Heart left ventricle (tissue), 16 donors: ENCODE results near the gene SERPINA5. TPM values are rescaled to one million over a fixed set of nuclear protein-coding genes. Genes with fewer than 3 reads are reported as not detected.

ENCODE experiments used
- ATAC-seq, 4 donors: fragments of 200-7000 bp; cut with Tn5 transposase; one replicate each; pipeline ENCODE4 v1.9.1; 2020 to 2022; ENCODE audit warnings: moderate library complexity in 4 of 4, mild to moderate bottlenecking in 3 of 4, moderate number of reproducible peaks in 1 of 4
- DNase-seq, 5 donors: peaks; one replicate each; pipeline ENCODE4 v3.0.0-alpha.2; 2020
- H3K27ac ChIP-seq, 12 donors: fragments of 200-600 bp; sonication (generic) in 4 of 12; one replicate each; pipeline versions ENCODE4 v1.5.0 to v1.8.0; 2016 to 2022; ENCODE audit warnings: mild to moderate bottlenecking in 2 of 12
- H3K27me3 ChIP-seq, 9 donors: fragments of 200-600 bp; sonication (generic) in 2 of 9; one replicate each; pipeline versions ENCODE4 v1.5.1 to v1.8.0; 2016 to 2022; ENCODE audit warnings: mild to moderate bottlenecking in 3 of 9
- H3K36me3 ChIP-seq, 9 donors: fragments of 200-600 bp; sonication (generic) in 2 of 9; one replicate each; pipeline versions ENCODE4 v1.5.0 to v1.8.0; 2018 to 2022; ENCODE audit warnings: mild to moderate bottlenecking in 2 of 9
- H3K4me1 ChIP-seq, 12 donors: fragments of 200-600 bp; sonication (generic) in 4 of 12; one replicate each; pipeline versions ENCODE4 v1.5.0 to v1.8.0; 2016 to 2022; ENCODE audit warnings: mild to moderate bottlenecking in 3 of 12
- H3K4me3 ChIP-seq, 12 donors: fragments of 200-600 bp; sonication (generic) in 4 of 12; one replicate each; pipeline versions ENCODE4 v1.5.0 to v1.8.0; 2017 to 2022; ENCODE audit warnings: mild to moderate bottlenecking in 9 of 12, moderate library complexity in 4 of 12
- H3K9me3 ChIP-seq, 12 donors: fragments of 200-600 bp; sonication (generic) in 4 of 12; one replicate each; pipeline versions ENCODE4 v1.5.0 to v1.8.0; 2016 to 2022; ENCODE audit warnings: mild to moderate bottlenecking in 1 of 12
- CTCF ChIP-seq, 12 donors: fragments of 200-600 bp; sonication (generic) in 4 of 12; IDR thresholded peaks; one replicate each; pipeline versions ENCODE4 v1.5.0 to v1.8.0; 2018 to 2022; ENCODE audit warnings: antibody characterized with exemption in 12 of 12, mild to moderate bottlenecking in 5 of 12
- POLR2A ChIP-seq, 2 donors: fragments of 450-650 bp; IDR thresholded peaks; one replicate each; pipeline ENCODE4 v1.6.1; 2017; ENCODE audit warnings: antibody characterized with exemption in 2 of 2, mild to moderate bottlenecking in 2 of 2, moderate library complexity in 2 of 2
- WGBS, 4 donors: extraction: QIAGEN DNeasy Blood & Tissue Kit in 2 of 4; methylation state at CpG; one replicate each; pipeline versions ENCODE4 v1.1.5 to v1.1.7; 2013 to 2018; 5-methylcytosine and 5-hydroxymethylcytosine counted together
- intact Hi-C, 10 donors: fragments of 100-400 bp; cut with DNase I; formaldehyde crosslinking; loops; one replicate each; pipeline versions ENCODE4 v1.11.1 to v1.14.2; 2022
- polyA plus RNA-seq, 2 donors: library from polyadenylated mRNA; stranded (reverse); fragments of 200-250 nt; gene quantifications; one replicate each; pipeline ENCODE4 v1.2.3, GENCODE V29; 2013
- total RNA-seq, 9 donors: library from RNA; depleted of rRNA in 2 of 9; stranded (reverse); fragments of >200 nt in 2 of 9; fragmentation: NEBNext Ultra II Directional in 3 of 9; extraction: Animal tissue kit (Norgen Biotek cat#: 25700) in 3 of 9; gene quantifications; one replicate each; pipeline versions ENCODE4 v1.1.0 to v1.2.4, GENCODE V29; 2016 to 2023
- donor health status: ischemic (EF 13 %, LVEDD 7.1; RV severe dilation, severe dysfunction).
- donor health status: healthy with polysubstance abuse.
- donor health status: DM: no; HTN: yes; CAD: no.
- donor health status: DM: no; HTN: no; CAD: no.
- donor health status: ischemic (EF 25% LVEDD 6.9; RV normal size, moderate dysfunction).
- donor health status: ischemic (EF 25% LVEDD 5.7; RV mildly dilated, moderate dysfunction).
- donor health status: healthy.
- donor health status: DM: yes; HTN: yes; CAD: no.
- donor health status: ischemic (EF 35%, LVEDD 5.7; RV mildly dilated, moderate dysfunction).
- donor health status: nonischemic (EF 11% LVEDD 7.7; RV severe dilation, severe dysfunction).
- donor health status: DM: yes; HTN: yes; CAD: no.
- donor health status: PGD.
- donor health status: ischemic (EF 29% LVEDD 5.4; RV normal size, mild dysfunction).
- donor health status: nonischemic (EF 23%, LVEDD 6.1; RV moderate dilation, normal function).

The SERPINA5 gene
- total and polyA plus RNA-seq, 11 donors = 0.54 to 4.5 (median 1.1) TPM

DNA sequence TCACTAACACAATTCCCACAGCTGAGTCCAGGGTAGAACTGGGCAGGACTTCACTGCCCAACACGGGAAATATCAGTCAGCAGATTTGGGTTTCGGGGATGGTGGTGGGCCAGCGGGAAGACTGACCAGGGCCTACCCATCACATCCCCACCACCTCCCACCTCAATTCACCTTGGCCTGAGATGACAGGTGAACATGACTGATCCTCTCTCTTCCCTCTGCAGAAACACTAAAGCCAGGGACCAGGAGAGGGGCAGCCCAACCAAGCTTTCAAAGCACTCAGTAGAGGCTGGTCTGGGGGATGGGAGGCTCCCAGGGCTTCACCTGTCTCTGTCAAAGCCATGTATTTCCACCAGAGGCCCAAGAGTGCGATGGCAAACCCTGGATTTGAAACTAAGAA, 2.3 kb downstream of the SERPINA5 start:
- Histone ChIP-seq H3K27ac (no peak overlapping the region), H3K4me1 (peaks cover 0 to 14% (median 0%) of the 10 kb centered on the region in 12 donors), H3K36me3 (no peaks in the 10 kb centered on the region), H3K27me3 (no peaks in the 10 kb centered on the region), H3K9me3 (no peaks in the 10 kb centered on the region), H3K4me3 (no peak overlapping the region)
- TF ChIP-seq POLR2A (IDR thresholded peaks at IDR 0.05) = no peak
- TF ChIP-seq CTCF (IDR thresholded peaks at IDR 0.05) = no peak
- 84 to 94% (median 93%) methylated on average over 4 of the region's 4 CpGs for WGBS, 4 donors
- intact Hi-C loops = no loop called here
- no peak for DNase-seq
- ATAC-seq = no peak

- intact Hi-C loops = no loop called here
- TF ChIP-seq POLR2A (IDR thresholded peaks at IDR 0.05) = no peak
- no peak for TF ChIP-seq CTCF (IDR thresholded peaks at IDR 0.05)
- 67 to 75% (median 71%) methylated on average over 5 of the region's 5 CpGs for WGBS, 4 donors
- ATAC-seq = no peak
- no peaks in the 10 kb centered on the region for H3K9me3 ChIP-seq
- no peak overlapping the region for H3K27ac ChIP-seq
- DNase-seq = no peak
- H3K36me3 ChIP-seq = no peaks in the 10 kb centered on the region
- no peaks in the 10 kb centered on the region for H3K27me3 ChIP-seq
- H3K4me1 ChIP-seq = peaks cover 0 to 14% (median 0%) of the 10 kb centered on the region in 12 donors
- no peak overlapping the region for H3K4me3 ChIP-seq
Measured at GRCh38 chr14:94584591-94585280, 3.5 kb downstream of the SERPINA5 start.

GRCh38 chr14:94586635-94587034, 5.4 kb downstream of the SERPINA5 start:
- no peak for DNase-seq
- no peak overlapping the region for H3K27ac ChIP-seq
- H3K9me3 ChIP-seq = no peaks in the 10 kb centered on the region
- no peak for ATAC-seq
- no peak overlapping the region for H3K4me3 ChIP-seq
- peaks cover 0 to 6% (median 0%) of the 10 kb centered on the region in 12 donors for H3K4me1 ChIP-seq
- WGBS, 4 donors = 76 to 81% (median 78%) methylated on average over 4 of the region's 4 CpGs
- no peak for TF ChIP-seq POLR2A (IDR thresholded peaks at IDR 0.05)
- no peak for TF ChIP-seq CTCF (IDR thresholded peaks at IDR 0.05)
- H3K27me3 ChIP-seq = no peaks in the 10 kb centered on the region
- intact Hi-C loops = no loop called here
- H3K36me3 ChIP-seq = no peaks in the 10 kb centered on the region

DNA sequence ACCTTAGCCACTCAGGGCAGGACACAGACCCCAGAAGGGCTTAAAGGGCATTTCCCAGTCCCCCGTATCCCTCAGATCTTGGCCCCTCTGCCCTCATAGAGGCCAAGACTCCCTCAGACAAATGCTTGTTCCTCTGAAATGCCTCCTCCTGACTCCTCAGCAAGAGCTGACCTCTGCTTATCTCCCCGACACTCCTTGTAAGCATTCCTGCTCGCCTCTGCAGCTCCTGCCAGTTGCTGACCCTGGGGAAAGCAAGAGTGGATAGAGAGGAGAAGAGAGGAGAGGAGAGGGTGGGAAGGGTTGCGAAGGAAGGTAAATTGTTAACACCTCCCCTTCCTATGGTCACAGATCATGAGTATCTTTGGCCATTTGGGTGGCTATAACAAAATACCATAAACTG, 7.1 kb downstream of the SERPINA5 start:
- no peak overlapping the region for H3K4me3 ChIP-seq
- intact Hi-C loops = no loop called here
- no peak overlapping the region for H3K27ac ChIP-seq
- WGBS, 4 donors = 50 to 68% (median 55%) methylated on average over 4 of the region's 4 CpGs
- no peaks in the 10 kb centered on the region for H3K27me3 ChIP-seq
- no peaks in the 10 kb centered on the region for H3K4me1 ChIP-seq
- no peak for ATAC-seq
- no peaks in the 10 kb centered on the region for H3K36me3 ChIP-seq
- no peaks in the 10 kb centered on the region for H3K9me3 ChIP-seq
- no peak for DNase-seq
- no peak for TF ChIP-seq POLR2A (IDR thresholded peaks at IDR 0.05)
- no peak for TF ChIP-seq CTCF (IDR thresholded peaks at IDR 0.05)
